A549 (cell line): ENCODE measurements around the gene MAPKAPK5.

Source experiments
- CBX8 ChIP-seq: fragments of 200-600 bp; sonication (generic); IDR thresholded peaks from 2 replicates; pipeline ENCODE4 v1.6.1; 2016
- CHD4 ChIP-seq: fragments of 200-600 bp; sonication (generic); IDR thresholded peaks from 2 replicates; pipeline ENCODE4 v1.6.1; 2016; ENCODE audit warnings: antibody characterized with exemption, mild to moderate bottlenecking, borderline replicate concordance
- ESRRA ChIP-seq: fragments of 150-350 bp; IDR thresholded peaks from 2 replicates; pipeline ENCODE4 v1.6.1; 2014; ENCODE audit warnings: mild to moderate bottlenecking, low read length, borderline replicate concordance
- MAZ ChIP-seq: fragments of 150-350 bp; IDR thresholded peaks from 2 replicates; pipeline ENCODE4 v1.6.1; 2014; ENCODE audit warnings: antibody characterized with exemption, low read depth, low read length, borderline replicate concordance
- NR3C1 ChIP-seq: fragments of >200 bp; sonication (Bioruptor Twin); formaldehyde crosslinking; IDR thresholded peaks from 3 replicates; pipeline ENCODE4 v1.6.1; 2017
- POLR2A ChIP-seq: IDR thresholded peaks from 2 replicates; pipeline ENCODE4 v1.6.1; 2012; ENCODE audit warnings: mild to moderate bottlenecking, low read length
- POLR2AphosphoS2 ChIP-seq: conservative IDR thresholded peaks from 2 replicates; pipeline ENCODE4 v1.6.1; 2012; ENCODE audit warnings: low read length, improper control_type of control experiment, inconsistent platforms
- RCOR1 ChIP-seq: fragments of 150-350 bp; IDR thresholded peaks from 2 replicates; pipeline ENCODE4 v1.6.1; 2014; ENCODE audit warnings: antibody characterized with exemption, low read length, low read depth
- SMC3 ChIP-seq: fragments of >200 bp; sonication (Bioruptor Twin); formaldehyde crosslinking; IDR thresholded peaks from 3 replicates; pipeline ENCODE4 v1.6.1; 2018; ENCODE audit warnings: inconsistent platforms
- SREBF2 ChIP-seq: fragments of 450-650 bp; IDR thresholded peaks from 2 replicates; pipeline ENCODE4 v1.6.1; 2014; ENCODE audit warnings: mild to moderate bottlenecking, moderate library complexity
- USF2 ChIP-seq: fragments of 450-650 bp; IDR thresholded peaks from 2 replicates; pipeline ENCODE4 v1.6.1; 2014; ENCODE audit warnings: antibody characterized with exemption
- ZC3H11A ChIP-seq: fragments of 450-650 bp; IDR thresholded peaks from 2 replicates; pipeline ENCODE4 v1.6.1; 2014; ENCODE audit warnings: antibody characterized with exemption, mild to moderate bottlenecking
- ZNF302 ChIP-seq: fragments of 250-450 bp; sonication (Bioruptor Pico); IDR thresholded peaks from 2 replicates; pipeline ENCODE4 v1.9.0; 2021; ENCODE audit warnings: inconsistent platforms, mild to moderate bottlenecking, moderate library complexity
- TF ChIP-seq, protein P1 (sequence below): fragments of >200 bp; sonication (Bioruptor Twin); formaldehyde crosslinking; IDR thresholded peaks from 3 replicates; pipeline ENCODE4 v1.5.1; 2016

DNA sequence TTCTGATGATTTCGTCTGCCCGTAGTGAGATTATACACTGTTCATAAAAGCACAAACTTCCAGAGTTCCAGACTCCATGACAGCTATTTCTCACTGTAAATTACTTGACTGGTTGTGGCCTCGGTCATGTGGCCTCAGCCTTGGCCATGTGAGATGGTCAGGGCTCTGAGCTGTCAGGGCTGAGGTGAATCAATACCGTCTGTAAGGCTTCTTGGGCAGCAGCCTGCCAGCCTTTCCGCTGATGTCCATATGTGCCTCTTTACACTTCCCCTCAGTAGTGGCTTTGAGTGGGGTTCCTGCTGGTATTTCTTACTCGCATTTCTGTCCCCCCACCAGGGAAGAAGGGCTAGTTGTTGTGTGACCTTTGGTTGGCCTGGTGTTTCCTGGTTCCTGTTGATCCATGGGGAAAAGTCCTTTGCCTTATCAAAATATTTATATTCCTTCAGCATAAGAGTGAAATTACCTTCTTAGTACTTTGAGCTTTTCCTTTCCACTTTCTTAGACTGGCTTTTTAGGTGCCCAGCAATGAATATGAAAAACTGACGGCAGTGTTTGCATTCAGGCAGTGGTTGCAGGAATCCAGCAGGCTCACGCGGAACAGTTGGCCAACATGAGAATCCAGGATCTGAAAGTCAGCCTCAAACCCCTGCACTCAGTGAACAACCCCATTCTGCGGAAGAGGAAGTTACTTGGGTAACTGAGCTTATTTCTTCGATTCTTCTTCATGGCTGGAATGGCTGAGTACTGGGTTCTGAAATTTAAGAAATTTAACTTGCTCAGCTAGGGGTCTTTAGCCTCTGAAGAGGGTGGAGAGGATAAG lies 46.1 kb downstream of the MAPKAPK5 start:
- no peak for TF ChIP-seq ESRRA
- TF ChIP-seq, protein P1, sequence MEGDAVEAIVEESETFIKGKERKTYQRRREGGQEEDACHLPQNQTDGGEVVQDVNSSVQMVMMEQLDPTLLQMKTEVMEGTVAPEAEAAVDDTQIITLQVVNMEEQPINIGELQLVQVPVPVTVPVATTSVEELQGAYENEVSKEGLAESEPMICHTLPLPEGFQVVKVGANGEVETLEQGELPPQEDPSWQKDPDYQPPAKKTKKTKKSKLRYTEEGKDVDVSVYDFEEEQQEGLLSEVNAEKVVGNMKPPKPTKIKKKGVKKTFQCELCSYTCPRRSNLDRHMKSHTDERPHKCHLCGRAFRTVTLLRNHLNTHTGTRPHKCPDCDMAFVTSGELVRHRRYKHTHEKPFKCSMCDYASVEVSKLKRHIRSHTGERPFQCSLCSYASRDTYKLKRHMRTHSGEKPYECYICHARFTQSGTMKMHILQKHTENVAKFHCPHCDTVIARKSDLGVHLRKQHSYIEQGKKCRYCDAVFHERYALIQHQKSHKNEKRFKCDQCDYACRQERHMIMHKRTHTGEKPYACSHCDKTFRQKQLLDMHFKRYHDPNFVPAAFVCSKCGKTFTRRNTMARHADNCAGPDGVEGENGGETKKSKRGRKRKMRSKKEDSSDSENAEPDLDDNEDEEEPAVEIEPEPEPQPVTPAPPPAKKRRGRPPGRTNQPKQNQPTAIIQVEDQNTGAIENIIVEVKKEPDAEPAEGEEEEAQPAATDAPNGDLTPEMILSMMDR = no peak
- no peak for TF ChIP-seq POLR2AphosphoS2
- TF ChIP-seq RCOR1 = no peak
- TF ChIP-seq POLR2A = no peak
- no peak for TF ChIP-seq CHD4
- TF ChIP-seq SREBF2 = no peak
- no peak for TF ChIP-seq MAZ
- TF ChIP-seq ZNF302 (CRISPR knock-in tag) = no peak
- no peak for TF ChIP-seq ZC3H11A
- TF ChIP-seq USF2 = no peak
- TF ChIP-seq NR3C1 = no peak
- no peak for TF ChIP-seq SMC3
- no peak for TF ChIP-seq CBX8
